PC-3 (cell line): ENCODE results near the gene SGMS1.

Experiments
- CTCF ChIP-seq: fragments of 300-600 bp; sonication (generic); conservative IDR thresholded peaks from 2 replicates; pipeline ENCODE4 v1.5.1; 2017; ENCODE audit warnings: antibody characterized with exemption, low read depth, mild to moderate bottlenecking, low read length
- EZH2 ChIP-seq: fragments of 300-600 bp; sonication (generic); IDR thresholded peaks from one replicate; pipeline ENCODE4 v1.6.1; 2017; ENCODE audit warnings: antibody characterized with exemption, mild to moderate bottlenecking, low read length; ENCODE audit not compliant: unreplicated experiment
- EZH2phosphoT487 ChIP-seq: fragments of 300-600 bp; sonication (generic); IDR thresholded peaks from 2 replicates; pipeline ENCODE4 v1.6.1; 2018; ENCODE audit warnings: mild to moderate bottlenecking, antibody characterized with exemption, low read length, borderline replicate concordance

GRCh38 chr10:50627443-50627842, 3.7 kb upstream of the SGMS1 start:
- no peak for TF ChIP-seq CTCF
- no peak for TF ChIP-seq EZH2phosphoT487
- TF ChIP-seq EZH2: no peak
